ENCODE data around the gene SEZ6. TPM values are rescaled to one million over a fixed set of nuclear protein-coding genes. Genes with fewer than 3 reads are reported as not detected.

The SEZ6 gene
- total and polyA plus RNA-seq, 8 donors = under 0.01 to 21.4 (median 0.37) TPM; not detected in 2

DNA sequence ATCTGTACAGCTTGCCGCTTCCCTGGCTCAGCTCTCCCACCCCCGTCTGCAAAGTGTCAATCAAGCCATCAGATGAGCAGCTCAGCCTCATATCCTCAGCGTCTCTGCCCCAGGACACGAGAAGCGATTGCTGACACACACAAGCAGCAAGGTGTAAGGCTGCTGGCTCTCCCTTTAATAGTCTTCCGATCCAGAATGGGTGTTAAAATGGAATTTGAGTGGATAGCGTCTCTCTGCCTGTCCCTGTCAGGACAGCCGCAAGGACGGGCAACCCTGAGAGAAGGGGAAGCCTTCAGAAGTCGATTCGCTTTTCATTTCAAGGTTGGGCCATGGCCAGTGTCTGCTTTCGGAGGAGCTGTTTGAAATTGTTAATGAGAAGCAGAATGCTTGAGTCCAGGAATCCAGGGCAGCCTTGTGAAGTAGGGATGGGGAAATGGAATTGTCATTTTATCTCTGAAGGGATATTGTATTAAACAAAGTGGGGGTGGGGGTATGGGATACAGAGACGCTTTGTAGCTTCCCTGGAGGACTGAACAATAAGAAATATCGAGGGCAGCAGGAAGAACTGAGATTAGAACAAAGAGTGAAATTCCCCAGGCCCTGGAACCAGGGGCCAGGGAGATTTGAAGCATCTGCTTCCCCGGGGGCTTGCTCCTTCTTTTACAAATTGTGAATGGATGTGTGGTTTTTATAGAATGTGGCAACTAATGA lies 32.4 kb upstream of the SEZ6 start:
- 29 to 40% (median 33%) methylated on average over 15 of the region's 15 CpGs for WGBS, 5 donors
- DNase-seq = no peak
- intact Hi-C loops (cut with DNase I; ENCODE audit: low total_unique reads) = no loop called here
- H3K27me3 ChIP-seq = peaks cover 0 to 33% (median 20%) of the 10 kb centered on the region in 3 donors
- H3K4me1 ChIP-seq = peaks cover 0 to 15% (median 10%) of the 10 kb centered on the region in 4 donors
- no peaks in the 10 kb centered on the region for H3K36me3 ChIP-seq
- H3K4me3 ChIP-seq = no peak overlapping the region
- no peak overlapping the region for H3K27ac ChIP-seq
- peaks cover 0 to 26% (median 18%) of the 10 kb centered on the region in 4 donors for H3K9me3 ChIP-seq
- TF ChIP-seq, protein P1, sequence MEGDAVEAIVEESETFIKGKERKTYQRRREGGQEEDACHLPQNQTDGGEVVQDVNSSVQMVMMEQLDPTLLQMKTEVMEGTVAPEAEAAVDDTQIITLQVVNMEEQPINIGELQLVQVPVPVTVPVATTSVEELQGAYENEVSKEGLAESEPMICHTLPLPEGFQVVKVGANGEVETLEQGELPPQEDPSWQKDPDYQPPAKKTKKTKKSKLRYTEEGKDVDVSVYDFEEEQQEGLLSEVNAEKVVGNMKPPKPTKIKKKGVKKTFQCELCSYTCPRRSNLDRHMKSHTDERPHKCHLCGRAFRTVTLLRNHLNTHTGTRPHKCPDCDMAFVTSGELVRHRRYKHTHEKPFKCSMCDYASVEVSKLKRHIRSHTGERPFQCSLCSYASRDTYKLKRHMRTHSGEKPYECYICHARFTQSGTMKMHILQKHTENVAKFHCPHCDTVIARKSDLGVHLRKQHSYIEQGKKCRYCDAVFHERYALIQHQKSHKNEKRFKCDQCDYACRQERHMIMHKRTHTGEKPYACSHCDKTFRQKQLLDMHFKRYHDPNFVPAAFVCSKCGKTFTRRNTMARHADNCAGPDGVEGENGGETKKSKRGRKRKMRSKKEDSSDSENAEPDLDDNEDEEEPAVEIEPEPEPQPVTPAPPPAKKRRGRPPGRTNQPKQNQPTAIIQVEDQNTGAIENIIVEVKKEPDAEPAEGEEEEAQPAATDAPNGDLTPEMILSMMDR (IDR thresholded peaks at IDR 0.05) = no peak
- TF ChIP-seq POLR2AphosphoS5 (IDR thresholded peaks at IDR 0.05) (no peak), EP300 (IDR thresholded peaks at IDR 0.05) (no peak), POLR2A (IDR thresholded peaks at IDR 0.05) (no peak)

DNA sequence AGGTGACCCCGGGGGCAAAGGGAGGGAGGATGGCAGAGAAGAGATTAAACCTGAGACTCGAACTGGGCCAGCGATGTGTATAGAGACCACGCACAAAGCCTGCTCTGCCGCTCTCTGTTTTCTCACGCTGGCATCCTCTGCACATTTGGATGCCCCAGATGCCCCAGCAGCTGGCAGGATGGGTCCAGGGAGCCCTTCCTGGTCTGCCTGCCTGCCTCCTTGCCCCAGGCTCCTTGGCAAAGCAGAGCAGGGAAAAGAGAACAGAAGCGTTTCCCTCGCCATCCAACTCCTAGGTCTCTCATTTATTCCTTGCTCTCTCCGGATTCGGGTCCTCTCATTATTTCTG lies 31.9 kb upstream of the SEZ6 start:
- intact Hi-C loops (cut with DNase I; ENCODE audit: low total_unique reads) = no loop called here
- WGBS, 5 donors = 70 to 83% (median 79%) methylated on average over 10 of the region's 10 CpGs
- Histone ChIP-seq H3K27ac (no peak overlapping the region), H3K9me3 (peaks cover 0 to 26% (median 18%) of the 10 kb centered on the region in 4 donors), H3K4me3 (no peak overlapping the region), H3K36me3 (no peaks in the 10 kb centered on the region), H3K4me1 (peaks cover 0 to 9% (median 5%) of the 10 kb centered on the region in 4 donors), H3K27me3 (peaks cover 0 to 39% (median 20%) of the 10 kb centered on the region in 3 donors)
- TF ChIP-seq POLR2AphosphoS5 (IDR thresholded peaks at IDR 0.05) = no peak
- TF ChIP-seq EP300 (IDR thresholded peaks at IDR 0.05) = no peak
- TF ChIP-seq, protein P1 (IDR thresholded peaks at IDR 0.05) = no peak
- no peak for TF ChIP-seq POLR2A (IDR thresholded peaks at IDR 0.05)
- DNase-seq = no peak

DNA sequence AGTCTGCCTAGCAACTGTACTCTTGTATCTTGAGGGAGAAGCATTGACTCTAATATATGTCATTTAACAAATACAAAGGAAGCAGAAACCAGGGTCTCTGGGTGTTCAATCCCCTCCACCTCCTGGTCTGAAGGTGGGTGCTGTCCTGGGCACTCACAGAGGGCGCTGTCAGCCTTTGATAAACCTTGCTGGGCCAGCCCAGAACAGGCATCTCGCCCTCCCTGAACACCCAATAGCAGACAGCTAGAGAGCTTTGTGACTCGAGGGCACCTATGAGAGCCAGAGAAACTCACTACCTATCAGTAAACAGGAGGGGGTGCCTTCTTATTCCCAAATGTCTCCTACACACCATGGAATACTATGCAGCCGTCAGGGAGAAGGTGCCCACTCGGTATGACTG lies 30.8 kb upstream of the SEZ6 start:
- TF ChIP-seq, protein P1 (IDR thresholded peaks at IDR 0.05) = no peak
- TF ChIP-seq POLR2A (IDR thresholded peaks at IDR 0.05) (no peak), EP300 (IDR thresholded peaks at IDR 0.05) (no peak), POLR2AphosphoS5 (IDR thresholded peaks at IDR 0.05) (no peak)
- peaks cover 0 to 26% (median 18%) of the 10 kb centered on the region in 4 donors for H3K9me3 ChIP-seq
- intact Hi-C loops (cut with DNase I; ENCODE audit: low total_unique reads) = no loop called here
- no peak overlapping the region for H3K27ac ChIP-seq
- 69 to 77% (median 71%) methylated on average over 5 of the region's 5 CpGs for WGBS, 5 donors
- peaks cover 0 to 4% (median 2%) of the 10 kb centered on the region in 4 donors for H3K4me1 ChIP-seq
- no peak for DNase-seq
- H3K4me3 ChIP-seq = no peak overlapping the region
- H3K36me3 ChIP-seq = no peaks in the 10 kb centered on the region
- H3K27me3 ChIP-seq = peaks cover 0 to 50% (median 27%) of the 10 kb centered on the region in 3 donors

DNA sequence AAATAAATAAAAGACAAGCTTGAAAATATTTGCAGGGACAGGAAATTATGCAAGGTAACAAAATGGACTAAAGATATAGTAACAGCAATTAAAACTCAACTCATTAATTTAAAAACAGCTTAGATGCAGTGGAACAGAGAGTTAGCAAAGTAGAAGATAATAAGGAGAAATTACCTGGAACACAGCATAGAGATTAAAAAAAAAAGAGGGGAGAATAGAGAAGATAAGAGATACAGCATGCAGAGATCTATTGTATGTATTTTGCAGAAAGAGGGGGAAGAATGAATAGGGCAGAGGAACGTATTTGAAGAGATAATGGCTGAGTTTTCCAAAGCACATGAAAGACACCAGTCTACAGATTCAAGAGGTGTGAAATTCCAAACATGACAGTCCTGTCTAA lies 28.7 kb upstream of the SEZ6 start:
- DNase-seq = no peak
- Histone ChIP-seq H3K27me3 (peaks cover 0 to 62% (median 38%) of the 10 kb centered on the region in 3 donors), H3K27ac (no peak overlapping the region), H3K36me3 (no peaks in the 10 kb centered on the region), H3K4me1 (peaks cover 0 to 4% (median 2%) of the 10 kb centered on the region in 4 donors), H3K4me3 (no peak overlapping the region), H3K9me3 (peaks cover 0 to 26% (median 18%) of the 10 kb centered on the region in 4 donors)
- TF ChIP-seq, protein P1 (IDR thresholded peaks at IDR 0.05) = no peak
- TF ChIP-seq POLR2AphosphoS5 (IDR thresholded peaks at IDR 0.05) (no peak), POLR2A (IDR thresholded peaks at IDR 0.05) (no peak), EP300 (IDR thresholded peaks at IDR 0.05) (no peak)
- 32 to 50% (median 42%) methylated on average over 1 of the region's 1 CpG for WGBS, 5 donors
- intact Hi-C loops (cut with DNase I; ENCODE audit: low total_unique reads) = no loop called here

All from stomach (tissue), 9 donors.